ENCODE measurements around the gene IL1A.

The IL1A gene

GRCh38 chr2:112792419-112792818 is 8.1 kb upstream of the IL1A start:
- no peak for DNase-seq (ENCODE audit: low read depth)

GRCh38 chr2:112791693-112792230 is 7.5 kb upstream of the IL1A start:
- no peak for DNase-seq (ENCODE audit: low read depth)

GRCh38 chr2:112791019-112791418 is 6.7 kb upstream of the IL1A start:
- DNase-seq (ENCODE audit: low read depth), result no peak

GRCh38 chr2:112790305-112790704 is 6.0 kb upstream of the IL1A start:
- no peak for DNase-seq (ENCODE audit: low read depth)

- DNase-seq (ENCODE audit: low read depth), result no peak
Measured at GRCh38 chr2:112789186-112789585, 4.9 kb upstream of the IL1A start.

GRCh38 chr2:112788653-112789052 is 4.4 kb upstream of the IL1A start:
- no peak for DNase-seq (ENCODE audit: low read depth)

- no peak for DNase-seq (ENCODE audit: low read depth)
Measured at GRCh38 chr2:112787729-112788393, 3.6 kb upstream of the IL1A start.

- no peak for DNase-seq (ENCODE audit: low read depth)
Measured at GRCh38 chr2:112787294-112787693, 3.0 kb upstream of the IL1A start.

- DNase-seq (ENCODE audit: low read depth), result no peak
Measured at GRCh38 chr2:112783187-112783714, 1.0 kb downstream of the IL1A start.

- DNase-seq (ENCODE audit: low read depth), result no peak
Measured at GRCh38 chr2:112782234-112782799, 2.0 kb downstream of the IL1A start.

GRCh38 chr2:112779598-112779997 is 4.7 kb downstream of the IL1A start:
- no peak for DNase-seq (ENCODE audit: low read depth)

- DNase-seq (ENCODE audit: low read depth), result no peak
Measured at GRCh38 chr2:112777036-112777435, 7.3 kb downstream of the IL1A start.

- no peak for DNase-seq (ENCODE audit: low read depth)
Measured at GRCh38 chr2:112776113-112776512, 8.2 kb downstream of the IL1A start.

- DNase-seq (ENCODE audit: low read depth), result no peak
Measured at GRCh38 chr2:112774536-112775285, 9.6 kb downstream of the IL1A start.

GRCh38 chr2:112773556-112773955 is 10.7 kb downstream of the IL1A start:
- DNase-seq (ENCODE audit: low read depth), result no peak

- DNase-seq (ENCODE audit: low read depth), result no peak
Measured at GRCh38 chr2:112772911-112773475, 11.3 kb downstream of the IL1A start.

- DNase-seq (ENCODE audit: low read depth), result no peak
Measured at GRCh38 chr2:112772322-112772721, 12.0 kb downstream of the IL1A start.

GRCh38 chr2:112768432-112768831 is 15.9 kb downstream of the IL1A start:
- no peak for DNase-seq (ENCODE audit: low read depth)

- no peak for DNase-seq (ENCODE audit: low read depth)
Measured at GRCh38 chr2:112767693-112768330, 16.5 kb downstream of the IL1A start.

GRCh38 chr2:112765251-112765650 is 19.0 kb downstream of the IL1A start:
- no peak for DNase-seq (ENCODE audit: low read depth)

- peak; percentile 99 for DNase-seq (ENCODE audit: low read depth)
Measured at GRCh38 chr2:112764071-112765044, 19.9 kb downstream of the IL1A start, which contains the start of gene CKAP2L. TSS of gene CKAP2L (minus strand) at chr2:112764609. CDS start at chr2:112764598, 11 bp downstream.

Data from HS-5 (cell line).